A549 (cell line): ENCODE data around the gene PPARA. TPM values are rescaled to one million over a fixed set of nuclear protein-coding genes. Genes with fewer than 3 reads are reported as not detected.
"Not testable (repeated sequence)": the region's sequence is repeated elsewhere in the genome, so short reads cannot be mapped to it uniquely, and the experiment has no call there.

Source experiments
- ATAC-seq, 2 experiments: fragments of 200-7000 bp in 1 of 2; fragments of >200 bp in 1 of 2; cut with Nextera tagmentation in 1 of 2; cut with Tn5 transposase in 1 of 2; 3 replicates each; pipeline versions ENCODE4 v1.8.0 to v1.9.1; 2018 to 2020; ENCODE audit warnings: mild to moderate bottlenecking in 1 of 2, moderate library complexity in 1 of 2
- CTCF ChIA-PET: fragments of 300-600 bp; sonication (Branson Sonifier 250); formaldehyde crosslinking; extraction: SDS; loops from one replicate; lab custom pipeline; 2021; ENCODE audit warnings: antibody characterized with exemption, inconsistent platforms; lab: Yijun Ruan, JAX
- POLR2A ChIA-PET: fragments of 350-600 bp; formaldehyde crosslinking; extraction: SDS; loops from one replicate; lab custom pipeline; 2021; ENCODE audit warnings: antibody characterized with exemption, inconsistent platforms; lab: Yijun Ruan, JAX
- DNase-seq, 2 experiments: peaks; one replicate each; pipeline versions ENCODE4 v3.0.0 to v3.0.0-alpha.2; 2011 to 2016; ENCODE audit warnings: low read depth in 1 of 2, low spot score in 1 of 2
- FAIRE-seq: peaks from 2 replicates; lab custom pipeline; 2011; peaks lifted over from hg19 to GRCh38; lab: Jason Lieb, UNC
- H3K27ac ChIP-seq, 2 experiments: fragments of >200 bp; sonication (Bioruptor Twin); formaldehyde crosslinking; 3 replicates each; pipeline ENCODE4 v1.5.1; 2016 to 2017
- H3K4me1 ChIP-seq: fragments of >200 bp; sonication (Bioruptor Twin); formaldehyde crosslinking; 3 replicates; pipeline ENCODE4 v1.6.1; 2016
- H3K4me2 ChIP-seq: fragments of >200 bp; sonication (Bioruptor Twin); formaldehyde crosslinking; 3 replicates; pipeline ENCODE4 v1.6.1; 2016
- H3K4me3 ChIP-seq: fragments of >200 bp; sonication (Bioruptor Twin); formaldehyde crosslinking; 3 replicates; pipeline ENCODE4 v1.5.1; 2016
- H3K9me3 ChIP-seq: fragments of >200 bp; sonication (Bioruptor Twin); formaldehyde crosslinking; 3 replicates; pipeline ENCODE4 v1.6.1; 2016
- CBX8 ChIP-seq: fragments of 200-600 bp; sonication (generic); IDR thresholded peaks from 2 replicates; pipeline ENCODE4 v1.6.1; 2016
- CHD4 ChIP-seq: fragments of 200-600 bp; sonication (generic); IDR thresholded peaks from 2 replicates; pipeline ENCODE4 v1.6.1; 2016; ENCODE audit warnings: antibody characterized with exemption, mild to moderate bottlenecking, borderline replicate concordance
- EHMT2 ChIP-seq: fragments of 200-600 bp; sonication (generic); IDR thresholded peaks from 2 replicates; pipeline ENCODE4 v1.6.1; 2016; ENCODE audit warnings: antibody characterized with exemption, low read depth, mild to moderate bottlenecking, moderate library complexity
- FOSB ChIP-seq: fragments of 250-450 bp; sonication (Bioruptor Pico); IDR thresholded peaks from 2 replicates; pipeline ENCODE4 v1.5.0; 2020; ENCODE audit warnings: mild to moderate bottlenecking, moderate library complexity
- FOXS1 ChIP-seq: fragments of 250-450 bp; sonication (Bioruptor Pico); IDR thresholded peaks from 2 replicates; pipeline ENCODE4 v1.5.0; 2020; ENCODE audit warnings: mild to moderate bottlenecking, moderate library complexity
- HOXA7 ChIP-seq: fragments of 250-450 bp; sonication (Bioruptor Pico); IDR thresholded peaks from 2 replicates; pipeline ENCODE4 v1.5.0; 2020; ENCODE audit warnings: mild to moderate bottlenecking, moderate library complexity
- HOXB13 ChIP-seq: fragments of 250-450 bp; sonication (Bioruptor Pico); IDR thresholded peaks from 2 replicates; pipeline ENCODE4 v1.5.0; 2020; ENCODE audit warnings: low read depth, mild to moderate bottlenecking, moderate library complexity
- KDM1A ChIP-seq: fragments of 200-600 bp; sonication (generic); IDR thresholded peaks from 2 replicates; pipeline ENCODE4 v1.6.1; 2016; ENCODE audit warnings: low read depth, mild to moderate bottlenecking
- KDM5A ChIP-seq: fragments of 200-600 bp; sonication (generic); IDR thresholded peaks from 2 replicates; pipeline ENCODE4 v1.6.1; 2016; ENCODE audit warnings: antibody characterized with exemption, mild to moderate bottlenecking
- MYC ChIP-seq: IDR thresholded peaks from 2 replicates; pipeline ENCODE4 v1.6.1; 2012; ENCODE audit warnings: mild to moderate bottlenecking, inconsistent platforms, low read length, improper control_type of control experiment, borderline replicate concordance
- NR3C1 ChIP-seq: fragments of >200 bp; sonication (Bioruptor Twin); formaldehyde crosslinking; IDR thresholded peaks from 3 replicates; pipeline ENCODE4 v1.6.1; 2017
- POLR2A ChIP-seq: IDR thresholded peaks from 2 replicates; pipeline ENCODE4 v1.6.1; 2012; ENCODE audit warnings: mild to moderate bottlenecking, low read length
- RAD21 ChIP-seq, 2 experiments: fragments of >200 bp in 1 of 2; sonication (Bioruptor Twin) in 1 of 2; formaldehyde crosslinking in 1 of 2; IDR thresholded peaks in 1 of 2; conservative IDR thresholded peaks in 1 of 2; 2 replicates in 1 of 2; 3 replicates in 1 of 2; pipeline ENCODE4 v1.6.1; 2012 to 2018; ENCODE audit warnings: inconsistent platforms in 1 of 2
- RCOR1 ChIP-seq: fragments of 150-350 bp; IDR thresholded peaks from 2 replicates; pipeline ENCODE4 v1.6.1; 2014; ENCODE audit warnings: antibody characterized with exemption, low read length, low read depth
- TP53 ChIP-seq: fragments of 250-450 bp; sonication (Bioruptor Pico); IDR thresholded peaks from 2 replicates; pipeline ENCODE4 v1.5.0; 2021; ENCODE audit warnings: mild to moderate bottlenecking, moderate library complexity
- ZFP36 ChIP-seq: fragments of 450-650 bp; IDR thresholded peaks from 2 replicates; pipeline ENCODE4 v1.6.1; 2014; ENCODE audit warnings: borderline replicate concordance; ENCODE audit not compliant: partially characterized antibody
- ZSCAN20 ChIP-seq: fragments of 250-450 bp; sonication (Bioruptor Pico); IDR thresholded peaks from 2 replicates; pipeline ENCODE4 v1.8.0; 2022; ENCODE audit warnings: mild to moderate bottlenecking, moderate library complexity
- WGBS: methylation state at CpG from one replicate; pipeline ENCODE4 v1.1.6; 2017; ENCODE audit errors: missing lambda C conversion rate; 5-methylcytosine and 5-hydroxymethylcytosine counted together
- polyA plus RNA-seq, 4 experiments: library from polyadenylated mRNA; depleted of rRNA in 3 of 4; stranded (reverse); fragments of >200 nt; fragmentation: RNase III in 1 of 4; extraction: RNeasy Plus Mini Kit Qiagen cat#74134 plus additional on column Dnase treatment in 1 of 4; gene quantifications; 2 replicates in 3 of 4; 3 replicates in 1 of 4; pipeline ENCODE4 v1.2.3, GENCODE V29; 2011 to 2017
- TF ChIP-seq, protein P1 (sequence below): fragments of >200 bp; sonication (Bioruptor Twin); formaldehyde crosslinking; IDR thresholded peaks from 2 replicates; pipeline ENCODE4 v1.6.1; 2016
- TF ChIP-seq, protein P2 (sequence below): IDR thresholded peaks from 2 replicates; pipeline ENCODE4 v1.6.1; 2012; ENCODE audit warnings: low read depth, borderline replicate concordance

PPARA gene
- polyA plus RNA-seq, 2 of the 4 experiments (the other 2 are of a cell fraction), result 2.6 to 2.8 TPM

DNA sequence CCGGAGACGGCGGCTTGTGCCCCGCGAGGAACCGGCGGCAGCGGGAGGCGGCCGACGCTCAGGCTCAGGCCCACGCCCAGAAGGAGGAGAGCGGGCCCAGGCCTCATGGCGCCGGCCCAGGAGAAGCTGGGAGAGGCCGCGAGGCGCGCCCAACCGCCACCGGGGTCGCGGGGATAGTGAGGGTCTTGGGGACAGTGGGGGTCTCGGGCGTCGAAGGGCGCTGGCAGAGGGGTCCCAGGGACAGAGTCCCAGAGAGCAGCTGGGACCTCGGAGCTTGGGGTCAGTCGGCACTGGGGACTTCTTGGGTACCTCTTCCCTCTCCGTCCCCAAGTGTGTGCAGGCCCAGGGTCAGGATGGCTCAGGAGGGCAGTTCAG is 112.9 kb downstream of the PPARA start, which contains the start of gene PKDREJ:
Gene PKDREJ, minus strand, starts transcription at position 128 of the 375 bp plus-strand sequence. Its CDS starts 21 bp downstream, at position 107.
- Histone ChIP-seq H3K4me3 (no peak within 1 kb of the TSS), H3K4me1 (peaks cover 5% of the 10 kb centered on the region; the same call in 1 of the 3 replicates), H3K4me2 (no peak within 1 kb of the TSS), H3K9me3 (peaks cover 6% of the 10 kb centered on the region; the same call in 1 of the 3 replicates), H3K27ac (no peak within 1 kb of the TSS)
- CTCF ChIA-PET, result no interaction called here
- 90% methylated on average over 25 of the region's 30 CpGs for WGBS
- TF ChIP-seq POLR2A (no peak), HOXB13 (CRISPR knock-in tag) (no peak), CHD4 (no peak), FOXS1 (CRISPR knock-in tag) (no peak), FOSB (CRISPR knock-in tag) (no peak), KDM1A (no peak), ZSCAN20 (CRISPR knock-in tag) (no peak), TP53 (CRISPR knock-in tag) (no peak), HOXA7 (CRISPR knock-in tag) (no peak), RCOR1 (no peak), RAD21 (conservative IDR thresholded peaks at IDR 0.05 in 1 of 2, IDR thresholded peaks at IDR 0.05 in 1 of 2) (no peak), MYC (no peak), CBX8 (no peak), EHMT2 (no peak), KDM5A (no peak), NR3C1 (no peak)
- TF ChIP-seq, protein P1, sequence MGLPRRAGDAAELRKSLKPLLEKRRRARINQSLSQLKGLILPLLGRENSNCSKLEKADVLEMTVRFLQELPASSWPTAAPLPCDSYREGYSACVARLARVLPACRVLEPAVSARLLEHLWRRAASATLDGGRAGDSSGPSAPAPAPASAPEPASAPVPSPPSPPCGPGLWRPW, result no peak
- TF ChIP-seq, protein P2, sequence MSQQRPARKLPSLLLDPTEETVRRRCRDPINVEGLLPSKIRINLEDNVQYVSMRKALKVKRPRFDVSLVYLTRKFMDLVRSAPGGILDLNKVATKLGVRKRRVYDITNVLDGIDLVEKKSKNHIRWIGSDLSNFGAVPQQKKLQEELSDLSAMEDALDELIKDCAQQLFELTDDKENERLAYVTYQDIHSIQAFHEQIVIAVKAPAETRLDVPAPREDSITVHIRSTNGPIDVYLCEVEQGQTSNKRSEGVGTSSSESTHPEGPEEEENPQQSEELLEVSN, result no peak
- POLR2A ChIA-PET, result no interaction called here
- no peak for ATAC-seq
- DNase-seq, result no peak
- no peak for FAIRE-seq

DNA sequence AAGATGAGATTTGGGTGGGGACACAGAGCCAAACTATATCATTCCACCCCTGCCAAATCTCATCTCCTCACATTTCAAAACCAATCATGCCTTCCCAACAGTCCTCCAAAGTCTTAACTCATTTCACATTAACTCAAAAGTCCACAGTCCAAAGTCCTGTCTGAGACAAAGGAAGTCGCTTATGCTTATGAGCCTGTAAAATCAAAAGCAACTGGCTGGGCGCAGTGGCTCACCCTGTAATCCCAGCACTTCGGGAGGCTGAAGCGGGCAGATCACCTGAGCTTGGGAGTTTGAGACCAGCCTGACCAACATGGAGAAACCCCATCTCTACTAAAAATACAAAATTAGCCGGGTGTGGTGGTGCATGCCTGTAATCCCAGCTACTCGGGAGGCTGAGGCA is 114.2 kb downstream of the PPARA start:
- CTCF ChIA-PET, POLR2A ChIA-PET, ATAC-seq: not testable (repeated sequence)

DNA sequence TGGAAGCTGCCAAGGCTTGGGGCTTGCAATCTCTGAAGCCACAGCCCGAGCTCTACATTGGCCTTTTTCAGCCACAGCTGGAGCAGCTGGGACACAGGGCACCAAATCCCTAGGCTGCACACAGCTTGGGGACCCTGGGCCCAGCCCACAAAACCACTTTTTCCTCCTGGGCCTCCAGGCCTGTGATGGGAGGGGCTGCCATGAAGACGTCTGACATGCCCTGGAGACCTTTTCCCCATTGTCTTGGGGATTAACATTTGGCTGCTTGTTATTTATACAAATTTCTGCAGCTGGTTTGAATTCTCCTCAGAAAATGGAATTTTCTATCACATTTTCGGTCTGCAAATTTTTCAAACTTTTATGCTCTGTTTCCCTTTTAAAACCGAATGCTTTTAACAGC is 115.3 kb downstream of the PPARA start:
- POLR2A ChIA-PET, DNase-seq, H3K27ac ChIP-seq, H3K4me3 ChIP-seq, H3K9me3 ChIP-seq, CTCF ChIA-PET, ATAC-seq, H3K4me2 ChIP-seq, FAIRE-seq: not testable (repeated sequence)
- WGBS, result 76% methylated on average over 4 of the region's 4 CpGs
- TF ChIP-seq ZFP36, result peak; percentile 70
- H3K4me1 ChIP-seq, result peaks cover 18% of the 10 kb centered on the region; the same call in 1 of the 3 replicates

More for the DNA sequence above, 114.2 kb downstream of the PPARA start:
- H3K4me1 ChIP-seq, result peaks cover 18% of the 10 kb centered on the region; the same call in 1 of the 3 replicates
- not testable (repeated sequence) for H3K27ac ChIP-seq, H3K4me2 ChIP-seq, H3K9me3 ChIP-seq, DNase-seq, FAIRE-seq, H3K4me3 ChIP-seq
- 90% methylated on average over 3 of the region's 6 CpGs for WGBS
